Pancreas (tissue), 10 donors: Measurements from ENCODE around the gene LRR1. TPM values are rescaled to one million over a fixed set of nuclear protein-coding genes. Genes with fewer than 3 reads are reported as not detected.
"Not testable (repeated sequence)": the region's sequence is repeated elsewhere in the genome, so short reads cannot be mapped to it uniquely, and the experiment has no call there.

Experiments
- ATAC-seq, 4 donors: fragments of 200-7000 bp; cut with Tn5 transposase; one replicate each; pipeline versions ENCODE4 v1.8.0 to v1.9.1; 2020; ENCODE audit warnings: mild to moderate bottlenecking in 4 of 4, moderate library complexity in 4 of 4
- DNase-seq, 6 donors: peaks; one replicate each; pipeline ENCODE4 v3.0.0-alpha.2; 2020
- FAIRE-seq: peaks from 2 replicates; lab custom pipeline; 2012; peaks lifted over from hg19 to GRCh38; lab: Jason Lieb, UNC
- H3K27ac ChIP-seq, 4 donors: fragments of 200-600 bp; sonication (generic); 1 replicate in 3 of 4; 2 replicates in 1 of 4; pipeline versions ENCODE4 v1.5.0 to v1.8.0; 2020
- H3K27me3 ChIP-seq, 4 donors: fragments of 200-600 bp; one replicate each; pipeline ENCODE4 v1.8.0; 2021
- H3K36me3 ChIP-seq, 3 donors: fragments of 200-600 bp; sonication (generic) in 1 of 3; one replicate each; pipeline versions ENCODE4 v1.5.0 to v1.8.0; 2020 to 2021
- H3K4me1 ChIP-seq, 3 donors: fragments of 200-600 bp; one replicate each; pipeline ENCODE4 v1.8.0; 2021
- H3K4me3 ChIP-seq, 4 donors: fragments of 200-600 bp; sonication (generic) in 2 of 4; one replicate each; pipeline versions ENCODE4 v1.5.0 to v1.8.0; 2020 to 2021
- H3K9me3 ChIP-seq, 4 donors: fragments of 200-600 bp; one replicate each; pipeline ENCODE4 v1.8.0; 2021
- CTCF ChIP-seq, 4 donors: fragments of 200-600 bp; sonication (generic) in 3 of 4; IDR thresholded peaks; one replicate each; pipeline versions ENCODE4 v1.5.0 to v1.8.0; 2021; ENCODE audit warnings: antibody characterized with exemption in 4 of 4
- WGBS, 2 donors: extraction: QIAGEN DNeasy Blood & Tissue Kit; methylation state at CpG; one replicate each; pipeline ENCODE4 v1.1.7; 2013; 5-methylcytosine and 5-hydroxymethylcytosine counted together
- intact Hi-C, 3 donors: fragments of 100-400 bp; cut with DNase I; formaldehyde crosslinking; loops; one replicate each; pipeline versions ENCODE4 v1.11.1 to v1.14.2; 2022
- polyA plus RNA-seq, 2 donors: library from polyadenylated mRNA; stranded (reverse); fragments of 200-250 nt; gene quantifications; one replicate each; pipeline ENCODE4 v1.2.3, GENCODE V29; 2013
- total RNA-seq, 6 donors: library from RNA; stranded (reverse); fragmentation: NEBNext Ultra II Directional in 4 of 6; extraction: Animal tissue kit (Norgen Biotek cat#: 25700) in 4 of 6; gene quantifications; one replicate each; pipeline versions ENCODE4 v1.2.1 to v1.2.4, GENCODE V29; 2021 to 2023
- donor health status: healthy with polysubstance abuse.
- donor health status: DM: no; HTN: no; CAD: no; lungs with moderate emphysema.
- donor health status: DM: no; HTN: no; CAD: no.
- donor health status: control.
- donor health status: control.
- donor health status: Bipolar disorder and iron deficiency.
- donor health status: DM: yes; HTN: yes; CAD: no.
- donor health status: DM: no; HTN: no; CAD: no.
- donor health status: DM: no; HTN: no; CAD: no.
- donor health status: DM: yes; HTN: yes; CAD: no.

Gene LRR1
- total and polyA plus RNA-seq, 8 donors = 2.5 to 7.2 (median 3.8) TPM

DNA sequence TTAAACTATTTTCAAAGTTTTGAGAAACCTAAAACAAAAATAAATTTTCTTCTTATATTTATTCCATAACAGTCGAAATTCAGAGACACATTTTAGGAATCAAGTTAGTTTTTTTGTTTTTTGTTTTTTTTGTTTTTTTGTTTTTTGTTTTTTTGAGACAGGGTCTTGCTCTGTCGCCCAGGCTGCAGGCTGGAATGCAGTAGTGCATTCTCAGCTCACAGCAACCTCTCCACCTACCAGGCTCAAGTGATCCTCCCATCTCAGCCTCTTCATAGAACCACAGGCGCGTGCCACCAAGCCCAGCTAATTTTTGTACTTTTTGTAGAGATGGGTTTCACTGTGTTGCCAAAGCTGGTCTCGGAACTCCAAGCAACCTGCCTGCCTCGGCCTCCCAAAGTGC is 54.8 kb downstream of the LRR1 start:
- Histone ChIP-seq H3K9me3 (no peaks in the 10 kb centered on the region), H3K36me3 (no peaks in the 10 kb centered on the region), H3K4me1 (peaks cover 0 to 5% (median 0%) of the 10 kb centered on the region in 3 donors), H3K27me3 (no peaks in the 10 kb centered on the region), H3K27ac (no peak overlapping the region), H3K4me3 (no peak overlapping the region)
- intact Hi-C loops = no loop called here
- no peak for ATAC-seq
- no peak for FAIRE-seq
- DNase-seq = no peak
- WGBS, 2 donors = 94 to 96% methylated on average over 6 of the region's 6 CpGs
- TF ChIP-seq CTCF (IDR thresholded peaks at IDR 0.05) = no peak

- Histone ChIP-seq H3K4me3 (no peak overlapping the region), H3K4me1 (peaks cover 0 to 5% (median 0%) of the 10 kb centered on the region in 3 donors), H3K27ac (no peak overlapping the region), H3K9me3 (no peaks in the 10 kb centered on the region), H3K36me3 (no peaks in the 10 kb centered on the region), H3K27me3 (no peaks in the 10 kb centered on the region)
- FAIRE-seq (peak; percentile 59), DNase-seq (no peak), ATAC-seq (no peak)
- 95 to 99% methylated on average over 3 of the region's 3 CpGs for WGBS, 2 donors
- intact Hi-C loops = no loop called here
- no peak for TF ChIP-seq CTCF (IDR thresholded peaks at IDR 0.05)
Observed at GRCh38 chr14:49654511-49654910, 55.8 kb downstream of the LRR1 start.

DNA sequence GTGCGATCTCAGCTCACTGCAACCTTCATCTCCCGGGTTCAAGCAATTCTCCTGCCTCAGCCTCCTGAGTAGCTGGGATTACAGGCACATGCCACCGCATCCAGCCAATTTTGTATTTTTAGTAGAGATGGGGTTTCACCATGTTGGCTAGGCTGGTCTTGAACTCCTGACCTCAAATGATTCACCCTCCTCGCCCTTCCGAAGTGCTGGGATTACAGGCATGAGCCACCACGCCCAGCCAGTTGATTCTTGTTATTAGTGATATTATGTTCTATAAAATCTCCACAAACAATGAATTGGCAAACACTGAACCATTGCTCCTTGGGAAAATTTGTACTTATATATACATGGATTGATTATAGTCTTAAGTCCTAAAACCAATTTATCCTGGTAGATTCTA is 58.8 kb downstream of the LRR1 start:
- H3K36me3 ChIP-seq, H3K4me3 ChIP-seq, H3K27ac ChIP-seq, FAIRE-seq, H3K27me3 ChIP-seq, intact Hi-C loops, DNase-seq, H3K4me1 ChIP-seq, ATAC-seq, H3K9me3 ChIP-seq: not testable (repeated sequence)
- WGBS, 2 donors = 91 to 93% methylated on average over 6 of the region's 6 CpGs

DNA sequence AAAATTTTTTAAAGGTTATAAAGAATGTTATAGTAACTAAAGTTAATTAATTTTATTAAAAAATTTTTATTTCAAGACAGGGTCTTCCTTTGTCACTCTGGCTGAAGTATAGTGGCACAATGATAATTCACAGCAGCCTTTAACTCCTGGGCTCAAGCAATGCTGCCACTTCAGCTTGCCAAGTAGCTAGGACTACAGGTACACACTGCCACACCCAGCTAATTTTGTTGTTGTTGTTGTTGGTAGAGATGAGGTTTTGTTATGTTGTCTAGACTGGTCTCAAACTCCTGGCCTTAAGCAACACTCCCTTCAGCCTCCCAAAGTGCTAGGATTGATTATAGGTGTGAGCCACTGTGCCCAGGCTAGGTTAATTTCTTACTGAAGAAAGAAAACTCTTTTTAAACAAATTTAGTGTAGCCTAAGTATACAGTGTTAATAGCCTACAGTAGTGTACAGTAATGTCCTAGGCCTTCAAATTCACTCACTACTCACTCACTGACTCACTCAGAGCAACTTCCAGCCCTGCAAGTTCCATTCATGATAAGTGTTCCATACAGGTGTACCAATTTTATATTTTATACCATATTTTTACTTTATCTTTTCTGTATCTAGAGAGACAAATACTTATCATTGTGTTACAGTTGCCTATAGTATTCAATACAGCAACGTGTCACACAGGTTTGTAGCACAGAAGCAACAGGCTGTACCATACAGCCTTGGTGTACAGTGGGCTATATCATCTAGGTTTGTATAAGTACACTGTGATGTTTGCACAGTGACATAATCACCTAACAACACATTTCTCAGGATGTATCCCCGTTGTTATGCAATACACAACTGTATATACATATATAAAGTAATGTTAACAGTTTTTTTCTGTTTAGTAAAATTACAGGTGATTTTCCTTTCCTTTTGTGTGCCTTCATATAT is 61.1 kb downstream of the LRR1 start:
- Histone ChIP-seq H3K4me1 (no peaks in the 10 kb centered on the region), H3K27me3 (no peaks in the 10 kb centered on the region), H3K9me3 (no peaks in the 10 kb centered on the region), H3K36me3 (no peaks in the 10 kb centered on the region), H3K27ac (no peak overlapping the region), H3K4me3 (no peak overlapping the region)
- ATAC-seq (peak in 1 of 4 donors; percentile 47), FAIRE-seq (peak; percentile 51), DNase-seq (no peak)
- 51 to 55% methylated on average over 2 of the region's 2 CpGs for WGBS, 2 donors
- intact Hi-C loops = no loop called here
- TF ChIP-seq CTCF (IDR thresholded peaks at IDR 0.05) = no peak

Other genes starting within 250 kb of the LRR1 start
- gene RPS29, start 12.6 kb upstream of the LRR1 start, total RNA-seq = 1,000 to 10,000 TPM in 1 of 6 donors, 100 to 1,000 TPM in 5; 551 to 1,011 (median 688) TPM
- 1,000 to 10,000 TPM in 1 of 2 donors, 100 to 1,000 TPM in 1; 722 to 2,449 TPM for gene RPS29, start 12.6 kb upstream of the LRR1 start, polyA plus RNA-seq
- 100 to 1,000 TPM in 5 of 6 donors, 10 to 100 TPM in 1; 81.3 to 219 (median 128) TPM for gene RPL36AL, start 21.7 kb downstream of the LRR1 start, total RNA-seq
- gene RPL36AL, start 21.7 kb downstream of the LRR1 start, polyA plus RNA-seq = 100 to 1,000 TPM; 361 to 388 TPM
- 10 to 100 TPM; 13.1 to 26.7 (median 20.7) TPM for gene MGAT2, start 21.9 kb downstream of the LRR1 start, total RNA-seq
- gene MGAT2, start 21.9 kb downstream of the LRR1 start, polyA plus RNA-seq = 10 to 100 TPM in 1 of 2 donors, 1 to 10 TPM in 1; 8.9 to 12.0 TPM
- gene DNAAF2, start 36.3 kb downstream of the LRR1 start, total RNA-seq = 1 to 10 TPM; 3.3 to 5.4 (median 4.1) TPM
- gene DNAAF2, start 36.3 kb downstream of the LRR1 start, polyA plus RNA-seq = 1 to 10 TPM; 3.2 to 4.8 TPM
- gene POLE2, start 89.3 kb downstream of the LRR1 start, total RNA-seq = 1 to 10 TPM in 2 of 6 donors, under 1 TPM in 4; 0.43 to 1.3 (median 0.78) TPM
- gene POLE2, start 89.3 kb downstream of the LRR1 start, polyA plus RNA-seq = 1 to 10 TPM; 1.3 to 2.9 TPM
- gene KLHDC1, start 94.2 kb downstream of the LRR1 start, total RNA-seq = 1 to 10 TPM; 1.2 to 4.7 (median 3.8) TPM
- 1 to 10 TPM; 2.7 to 4.8 TPM for gene KLHDC1, start 94.2 kb downstream of the LRR1 start, polyA plus RNA-seq
- 10 to 100 TPM; 25.4 to 50.9 (median 45.4) TPM for gene KLHDC2, start 169.2 kb downstream of the LRR1 start, total RNA-seq
- 10 to 100 TPM; 31.1 to 58.9 TPM for gene KLHDC2, start 169.2 kb downstream of the LRR1 start, polyA plus RNA-seq